ENCODE measurements around the gene DCTN3. TPM values are rescaled to one million over a fixed set of nuclear protein-coding genes. Genes with fewer than 3 reads are reported as not detected.

Gene DCTN3
- total and polyA plus RNA-seq, 2 experiments from 2014 or later, result 75.0 to 83.1 TPM

GRCh38 chr9:34650816-34651215 is 30.5 kb upstream of the DCTN3 start:
- TF ChIP-seq EZH2 (IDR thresholded peaks at IDR 0.05; ENCODE audit: borderline replicate concordance) (no peak), EZH2phosphoT487 (IDR thresholded peaks at IDR 0.05; ENCODE audit: low read depth, severe bottlenecking, unreplicated experiment) (no peak), CTCF (IDR thresholded peaks at IDR 0.05; ENCODE audit: poor library complexity) (no peak)
- no peaks in the 10 kb centered on the region for H3K9me3 ChIP-seq (ENCODE audit: low read depth)
- H4K20me1 ChIP-seq (ENCODE audit: insufficient read depth, poor library complexity, severe bottlenecking), result no peaks in the 10 kb centered on the region
- H3K4me2 ChIP-seq, result peak overlapping the region; percentile 87
- peaks cover 54% of the 10 kb centered on the region for H3K4me1 ChIP-seq (ENCODE audit: insufficient read depth)
- DNase-seq (ENCODE audit: low spot score), result no peak
- 90% methylated on average over 5 of the region's 5 CpGs for WGBS (ENCODE audit: low lambda C conversion rate, missing lambda C conversion rate)
- H3K9me2 ChIP-seq (replicated peaks; ENCODE audit: insufficient read depth), result no peaks in the 10 kb centered on the region
- peaks cover 30% of the 10 kb centered on the region for H3K79me2 ChIP-seq
- no peak overlapping the region for H3K4me3 ChIP-seq
- peak overlapping the region; percentile 94 for H3K27ac ChIP-seq
- no peaks in the 10 kb centered on the region for H3K36me3 ChIP-seq (replicated peaks; ENCODE audit: insufficient read depth, low read depth)
- no peak overlapping the region for H2AFZ ChIP-seq
- no peaks in the 10 kb centered on the region for H3K27me3 ChIP-seq

GRCh38 chr9:34648673-34649072 is 28.4 kb upstream of the DCTN3 start:
- peaks cover 26% of the 10 kb centered on the region for H3K79me2 ChIP-seq
- no peaks in the 10 kb centered on the region for H3K36me3 ChIP-seq (replicated peaks; ENCODE audit: insufficient read depth, low read depth)
- no peak for DNase-seq (ENCODE audit: low spot score)
- H3K4me3 ChIP-seq, result no peak overlapping the region
- H3K4me2 ChIP-seq, result peak overlapping the region; percentile 97
- WGBS (ENCODE audit: low lambda C conversion rate, missing lambda C conversion rate), result 97% methylated on average over 8 of the region's 8 CpGs
- H3K9me2 ChIP-seq (replicated peaks; ENCODE audit: insufficient read depth), result no peaks in the 10 kb centered on the region
- no peak overlapping the region for H2AFZ ChIP-seq
- H3K27me3 ChIP-seq, result no peaks in the 10 kb centered on the region
- no peaks in the 10 kb centered on the region for H4K20me1 ChIP-seq (ENCODE audit: insufficient read depth, poor library complexity, severe bottlenecking)
- peaks cover 48% of the 10 kb centered on the region for H3K4me1 ChIP-seq (ENCODE audit: insufficient read depth)
- TF ChIP-seq EZH2 (IDR thresholded peaks at IDR 0.05; ENCODE audit: borderline replicate concordance), result no peak
- no peak for TF ChIP-seq CTCF (IDR thresholded peaks at IDR 0.05; ENCODE audit: poor library complexity)
- no peak for TF ChIP-seq EZH2phosphoT487 (IDR thresholded peaks at IDR 0.05; ENCODE audit: low read depth, severe bottlenecking, unreplicated experiment)
- no peaks in the 10 kb centered on the region for H3K9me3 ChIP-seq (ENCODE audit: low read depth)
- H3K27ac ChIP-seq, result no peak overlapping the region

- H3K4me2 ChIP-seq, result peak overlapping the region; percentile 97
- H4K20me1 ChIP-seq (ENCODE audit: insufficient read depth, poor library complexity, severe bottlenecking), result no peaks in the 10 kb centered on the region
- DNase-seq (ENCODE audit: low spot score), result no peak
- peak overlapping the region; percentile 38 for H3K4me3 ChIP-seq
- H3K27me3 ChIP-seq, result no peaks in the 10 kb centered on the region
- H3K9me2 ChIP-seq (replicated peaks; ENCODE audit: insufficient read depth), result no peaks in the 10 kb centered on the region
- H3K79me2 ChIP-seq, result peaks cover 26% of the 10 kb centered on the region
- no peaks in the 10 kb centered on the region for H3K36me3 ChIP-seq (replicated peaks; ENCODE audit: insufficient read depth, low read depth)
- 59% methylated on average over 10 of the region's 10 CpGs for WGBS (ENCODE audit: low lambda C conversion rate, missing lambda C conversion rate)
- peak overlapping the region; percentile 78 for H3K27ac ChIP-seq
- H3K9me3 ChIP-seq (ENCODE audit: low read depth), result no peaks in the 10 kb centered on the region
- H2AFZ ChIP-seq, result no peak overlapping the region
- peaks cover 38% of the 10 kb centered on the region for H3K4me1 ChIP-seq (ENCODE audit: insufficient read depth)
- TF ChIP-seq CTCF (IDR thresholded peaks at IDR 0.05; ENCODE audit: poor library complexity), result no peak
- TF ChIP-seq EZH2 (IDR thresholded peaks at IDR 0.05; ENCODE audit: borderline replicate concordance), result no peak
- TF ChIP-seq EZH2phosphoT487 (IDR thresholded peaks at IDR 0.05; ENCODE audit: low read depth, severe bottlenecking, unreplicated experiment), result no peak
Observed at GRCh38 chr9:34647651-34648050, 27.4 kb upstream of the DCTN3 start.

GRCh38 chr9:34647084-34647403 is 26.7 kb upstream of the DCTN3 start:
- Histone ChIP-seq H3K27ac (peak overlapping the region; percentile 78), H3K27me3 (no peaks in the 10 kb centered on the region), H3K79me2 (peaks cover 26% of the 10 kb centered on the region), H3K4me3 (peak overlapping the region; percentile 38), H3K9me2 (replicated peaks; ENCODE audit: insufficient read depth) (no peaks in the 10 kb centered on the region), H3K36me3 (replicated peaks; ENCODE audit: insufficient read depth, low read depth) (no peaks in the 10 kb centered on the region), H3K4me2 (peak overlapping the region; percentile 97), H4K20me1 (ENCODE audit: insufficient read depth, poor library complexity, severe bottlenecking) (no peaks in the 10 kb centered on the region), H3K9me3 (ENCODE audit: low read depth) (no peaks in the 10 kb centered on the region), H3K4me1 (ENCODE audit: insufficient read depth) (peaks cover 32% of the 10 kb centered on the region), H2AFZ (peak overlapping the region; percentile 47)
- 3% methylated on average over 8 of the region's 8 CpGs for WGBS (ENCODE audit: low lambda C conversion rate, missing lambda C conversion rate)
- DNase-seq (ENCODE audit: low spot score), result no peak
- TF ChIP-seq CTCF (IDR thresholded peaks at IDR 0.05; ENCODE audit: poor library complexity) (no peak), EZH2 (IDR thresholded peaks at IDR 0.05; ENCODE audit: borderline replicate concordance) (no peak), EZH2phosphoT487 (IDR thresholded peaks at IDR 0.05; ENCODE audit: low read depth, severe bottlenecking, unreplicated experiment) (no peak)
